ENCODE results near the gene MAP3K4.

MAP3K4 gene

GRCh38 chr6:161029195-161029809 lies 37.7 kb downstream of the MAP3K4 start:
- peaks cover 5 to 17% of the 10 kb centered on the region in 2 donors for H3K36me3 Mint-ChIP-seq
- DNase-seq = no peak
- ATAC-seq (replicated peaks) = peak; percentile 87 to 91
- peak overlapping the region; percentile 36 to 38 for H3K4me3 Mint-ChIP-seq
- H3K4me1 Mint-ChIP-seq = peaks cover 27 to 44% of the 10 kb centered on the region in 2 donors
- no peaks in the 10 kb centered on the region for H3K9me3 Mint-ChIP-seq
- H3K27me3 Mint-ChIP-seq = no peaks in the 10 kb centered on the region
- H3K27ac Mint-ChIP-seq = peak overlapping the region; percentile 9

GRCh38 chr6:161031721-161032495 lies 40.3 kb downstream of the MAP3K4 start:
- H3K36me3 Mint-ChIP-seq = peaks cover 6 to 11% of the 10 kb centered on the region in 2 donors
- ATAC-seq (replicated peaks) = no peak
- no peak overlapping the region for H3K4me3 Mint-ChIP-seq
- no peaks in the 10 kb centered on the region for H3K9me3 Mint-ChIP-seq
- peaks cover 29 to 48% of the 10 kb centered on the region in 2 donors for H3K4me1 Mint-ChIP-seq
- DNase-seq = no peak
- no peak overlapping the region for H3K27ac Mint-ChIP-seq
- H3K27me3 Mint-ChIP-seq = no peaks in the 10 kb centered on the region

GRCh38 chr6:161033667-161034066 lies 42.1 kb downstream of the MAP3K4 start:
- Mint-ChIP-seq H3K4me3 (no peak overlapping the region), H3K4me1 (peaks cover 33 to 42% of the 10 kb centered on the region in 2 donors), H3K9me3 (no peaks in the 10 kb centered on the region), H3K36me3 (peaks cover 13 to 22% of the 10 kb centered on the region in 2 donors), H3K27me3 (no peaks in the 10 kb centered on the region), H3K27ac (no peak overlapping the region)
- no peak for ATAC-seq (replicated peaks)
- no peak for DNase-seq

GRCh38 chr6:161035182-161035980 lies 43.8 kb downstream of the MAP3K4 start:
- Mint-ChIP-seq H3K9me3 (no peaks in the 10 kb centered on the region), H3K4me3 (peak overlapping the region; percentile 4), H3K4me1 (peaks cover 19 to 29% of the 10 kb centered on the region in 2 donors), H3K36me3 (peaks cover 19 to 28% of the 10 kb centered on the region in 2 donors), H3K27ac (peak overlapping the region; percentile 38), H3K27me3 (no peaks in the 10 kb centered on the region)
- peak; percentile 72 to 89 for ATAC-seq (replicated peaks)
- DNase-seq = no peak

GRCh38 chr6:161035981-161036263 lies 44.4 kb downstream of the MAP3K4 start:
- Mint-ChIP-seq H3K27me3 (no peaks in the 10 kb centered on the region), H3K4me1 (peaks cover 17 to 27% of the 10 kb centered on the region in 2 donors), H3K4me3 (no peak overlapping the region), H3K9me3 (no peaks in the 10 kb centered on the region), H3K27ac (no peak overlapping the region), H3K36me3 (peaks cover 24 to 34% of the 10 kb centered on the region in 2 donors)
- no peak for ATAC-seq (replicated peaks)
- DNase-seq = no peak

GRCh38 chr6:161037873-161038228 lies 46.3 kb downstream of the MAP3K4 start:
- Mint-ChIP-seq H3K27ac (no peak overlapping the region), H3K4me3 (no peak overlapping the region), H3K36me3 (peaks cover 24 to 35% of the 10 kb centered on the region in 2 donors), H3K4me1 (peaks cover 14 to 21% of the 10 kb centered on the region in 2 donors), H3K27me3 (no peaks in the 10 kb centered on the region), H3K9me3 (no peaks in the 10 kb centered on the region)
- ATAC-seq (replicated peaks) (no peak), DNase-seq (no peak)

GRCh38 chr6:161038229-161039031 lies 46.9 kb downstream of the MAP3K4 start:
- Mint-ChIP-seq H3K27ac (no peak overlapping the region), H3K36me3 (peaks cover 24 to 38% of the 10 kb centered on the region in 2 donors), H3K9me3 (no peaks in the 10 kb centered on the region), H3K27me3 (no peaks in the 10 kb centered on the region), H3K4me1 (peaks cover 17 to 21% of the 10 kb centered on the region in 2 donors), H3K4me3 (no peak overlapping the region)
- ATAC-seq (replicated peaks) (peak in 1 of 2 donors; percentile 27), DNase-seq (no peak)

- no peak overlapping the region for H3K4me3 Mint-ChIP-seq
Observed at GRCh38 chr6:161041274-161041673, 49.7 kb downstream of the MAP3K4 start.

GRCh38 chr6:161044335-161044734 lies 52.8 kb downstream of the MAP3K4 start:
- H3K4me1 Mint-ChIP-seq = peaks cover 0 to 6% of the 10 kb centered on the region in 2 donors
- DNase-seq (no peak), ATAC-seq (replicated peaks) (no peak)
- H3K27me3 Mint-ChIP-seq = no peaks in the 10 kb centered on the region
- no peaks in the 10 kb centered on the region for H3K9me3 Mint-ChIP-seq
- no peak overlapping the region for H3K27ac Mint-ChIP-seq
- peaks cover 12 to 24% of the 10 kb centered on the region in 2 donors for H3K36me3 Mint-ChIP-seq
- H3K4me3 Mint-ChIP-seq = no peak overlapping the region

More at GRCh38 chr6:161041274-161041673, 49.7 kb downstream of the MAP3K4 start:
- H3K27me3 Mint-ChIP-seq = no peaks in the 10 kb centered on the region
- H3K9me3 Mint-ChIP-seq = no peaks in the 10 kb centered on the region
- ATAC-seq (replicated peaks) (no peak), DNase-seq (no peak)
- no peak overlapping the region for H3K27ac Mint-ChIP-seq
- peaks cover 24 to 32% of the 10 kb centered on the region in 2 donors for H3K36me3 Mint-ChIP-seq
- H3K4me1 Mint-ChIP-seq = peaks cover 10 to 11% of the 10 kb centered on the region in 2 donors

GRCh38 chr6:161048641-161049040 lies 57.1 kb downstream of the MAP3K4 start:
- no peaks in the 10 kb centered on the region for H3K9me3 Mint-ChIP-seq
- no peak overlapping the region for H3K4me3 Mint-ChIP-seq
- H3K27me3 Mint-ChIP-seq = no peaks in the 10 kb centered on the region
- H3K27ac Mint-ChIP-seq = no peak overlapping the region
- ATAC-seq (replicated peaks) (no peak), DNase-seq (no peak)
- peaks cover 9 to 34% of the 10 kb centered on the region in 2 donors for H3K36me3 Mint-ChIP-seq
- H3K4me1 Mint-ChIP-seq = peaks cover 0 to 5% of the 10 kb centered on the region in 2 donors

GRCh38 chr6:161050134-161050765 lies 58.7 kb downstream of the MAP3K4 start:
- Mint-ChIP-seq H3K27ac (no peak overlapping the region), H3K4me3 (no peak overlapping the region), H3K27me3 (no peaks in the 10 kb centered on the region), H3K9me3 (no peaks in the 10 kb centered on the region), H3K36me3 (peaks cover 4 to 29% of the 10 kb centered on the region in 2 donors), H3K4me1 (peaks cover 0 to 1% of the 10 kb centered on the region in 2 donors)
- no peak for DNase-seq
- ATAC-seq (replicated peaks) = no peak

GRCh38 chr6:161053103-161053502 lies 61.5 kb downstream of the MAP3K4 start:
- no peak overlapping the region for H3K4me3 Mint-ChIP-seq
- DNase-seq = no peak
- no peaks in the 10 kb centered on the region for H3K9me3 Mint-ChIP-seq
- no peak overlapping the region for H3K27ac Mint-ChIP-seq
- peaks cover 4 to 39% of the 10 kb centered on the region in 2 donors for H3K36me3 Mint-ChIP-seq
- peaks cover 0 to 9% of the 10 kb centered on the region in 2 donors for H3K4me1 Mint-ChIP-seq
- ATAC-seq (replicated peaks) = no peak
- H3K27me3 Mint-ChIP-seq = no peaks in the 10 kb centered on the region

- Mint-ChIP-seq H3K27me3 (no peaks in the 10 kb centered on the region), H3K4me1 (peaks cover 0 to 9% of the 10 kb centered on the region in 2 donors), H3K27ac (no peak overlapping the region), H3K36me3 (peaks cover 4 to 26% of the 10 kb centered on the region in 2 donors), H3K9me3 (no peaks in the 10 kb centered on the region), H3K4me3 (no peak overlapping the region)
- no peak for ATAC-seq (replicated peaks)
- DNase-seq = no peak
Observed at GRCh38 chr6:161054876-161055275, 63.3 kb downstream of the MAP3K4 start.
